Measurements from ENCODE around the gene TIFAB. TPM values are rescaled to one million over a fixed set of nuclear protein-coding genes. Genes with fewer than 3 reads are reported as not detected.

Gene TIFAB
- total RNA-seq, 1 donor from 2014 or later, result not detected

GRCh38 chr5:135430135-135430437 is 22.1 kb downstream of the TIFAB start:
- no peak for DNase-seq (ENCODE audit: low spot score)
- Mint-ChIP-seq H3K4me3 (ENCODE audit: low read depth) (no peak overlapping the region), H3K27me3 (ENCODE audit: low read depth) (peaks cover 14% of the 10 kb centered on the region), H3K36me3 (ENCODE audit: low read depth) (no peaks in the 10 kb centered on the region), H3K9me3 (peaks cover 9% of the 10 kb centered on the region), H3K27ac (no peak overlapping the region), H3K4me1 (ENCODE audit: low read depth) (peaks cover 7% of the 10 kb centered on the region)
- intact Hi-C loops (cut with micrococcal nuclease), result no loop called here

GRCh38 chr5:135429301-135430134 is 22.6 kb downstream of the TIFAB start:
- H3K4me1 Mint-ChIP-seq (ENCODE audit: low read depth), result peaks cover 7% of the 10 kb centered on the region
- peaks cover 11% of the 10 kb centered on the region for H3K27me3 Mint-ChIP-seq (ENCODE audit: low read depth)
- no peaks in the 10 kb centered on the region for H3K36me3 Mint-ChIP-seq (ENCODE audit: low read depth)
- H3K9me3 Mint-ChIP-seq, result peaks cover 9% of the 10 kb centered on the region
- H3K4me3 Mint-ChIP-seq (ENCODE audit: low read depth), result no peak overlapping the region
- no peak for DNase-seq (ENCODE audit: low spot score)
- intact Hi-C loops (cut with micrococcal nuclease), result no loop called here
- no peak overlapping the region for H3K27ac Mint-ChIP-seq

- Mint-ChIP-seq H3K27ac (no peak overlapping the region), H3K4me3 (ENCODE audit: low read depth) (no peak overlapping the region), H3K36me3 (ENCODE audit: low read depth) (no peaks in the 10 kb centered on the region), H3K27me3 (ENCODE audit: low read depth) (peaks cover 7% of the 10 kb centered on the region), H3K4me1 (ENCODE audit: low read depth) (peaks cover 9% of the 10 kb centered on the region), H3K9me3 (peaks cover 9% of the 10 kb centered on the region)
- DNase-seq (ENCODE audit: low spot score), result no peak
- intact Hi-C loops (cut with micrococcal nuclease), result no loop called here
Observed at GRCh38 chr5:135428586-135428985, 23.6 kb downstream of the TIFAB start.

- peak; percentile 19 for DNase-seq (ENCODE audit: low spot score)
- intact Hi-C loops (cut with micrococcal nuclease), result loop anchor here (2.0 kb wide), 1 partner anchor 28 kb away; the partner anchor contains the start of gene MACROH2A1
- peaks cover 11% of the 10 kb centered on the region for H3K27me3 Mint-ChIP-seq (ENCODE audit: low read depth)
- peaks cover 9% of the 10 kb centered on the region for H3K4me1 Mint-ChIP-seq (ENCODE audit: low read depth)
- H3K4me3 Mint-ChIP-seq (ENCODE audit: low read depth), result no peak overlapping the region
- no peaks in the 10 kb centered on the region for H3K36me3 Mint-ChIP-seq (ENCODE audit: low read depth)
- peak overlapping the region; percentile 38 for H3K27ac Mint-ChIP-seq
- peaks cover 9% of the 10 kb centered on the region for H3K9me3 Mint-ChIP-seq
Observed at GRCh38 chr5:135426102-135427082, 25.8 kb downstream of the TIFAB start.

GRCh38 chr5:135425641-135426040 is 26.5 kb downstream of the TIFAB start:
- peaks cover 9% of the 10 kb centered on the region for H3K4me1 Mint-ChIP-seq (ENCODE audit: low read depth)

GRCh38 chr5:135423846-135424168 is 28.3 kb downstream of the TIFAB start:
- H3K4me3 Mint-ChIP-seq (ENCODE audit: low read depth), result no peak overlapping the region
- H3K27ac Mint-ChIP-seq, result no peak overlapping the region
- peaks cover 31% of the 10 kb centered on the region for H3K27me3 Mint-ChIP-seq (ENCODE audit: low read depth)
- DNase-seq (ENCODE audit: low spot score), result no peak
- no peaks in the 10 kb centered on the region for H3K36me3 Mint-ChIP-seq (ENCODE audit: low read depth)
- intact Hi-C loops (cut with micrococcal nuclease), result no loop called here
- peaks cover 9% of the 10 kb centered on the region for H3K4me1 Mint-ChIP-seq (ENCODE audit: low read depth)
- peaks cover 6% of the 10 kb centered on the region for H3K9me3 Mint-ChIP-seq

More at GRCh38 chr5:135425641-135426040, 26.5 kb downstream of the TIFAB start:
- H3K36me3 Mint-ChIP-seq (ENCODE audit: low read depth), result no peaks in the 10 kb centered on the region
- peaks cover 9% of the 10 kb centered on the region for H3K9me3 Mint-ChIP-seq
- H3K4me3 Mint-ChIP-seq (ENCODE audit: low read depth), result no peak overlapping the region
- intact Hi-C loops (cut with micrococcal nuclease), result loop anchor here (2.0 kb wide), 1 partner anchor 27 kb away; the partner anchor contains the start of gene MACROH2A1
- H3K27ac Mint-ChIP-seq, result peak overlapping the region; percentile 38
- DNase-seq (ENCODE audit: low spot score), result no peak
- H3K27me3 Mint-ChIP-seq (ENCODE audit: low read depth), result peaks cover 17% of the 10 kb centered on the region

- Mint-ChIP-seq H3K9me3 (peaks cover 1% of the 10 kb centered on the region), H3K27ac (no peak overlapping the region), H3K36me3 (ENCODE audit: low read depth) (no peaks in the 10 kb centered on the region), H3K27me3 (ENCODE audit: low read depth) (peaks cover 33% of the 10 kb centered on the region), H3K4me1 (ENCODE audit: low read depth) (peaks cover 9% of the 10 kb centered on the region), H3K4me3 (ENCODE audit: low read depth) (no peak overlapping the region)
- no peak for DNase-seq (ENCODE audit: low spot score)
- intact Hi-C loops (cut with micrococcal nuclease), result no loop called here
Observed at GRCh38 chr5:135423146-135423845, 28.9 kb downstream of the TIFAB start.

- Mint-ChIP-seq H3K4me3 (ENCODE audit: low read depth) (no peak overlapping the region), H3K27ac (no peak overlapping the region), H3K36me3 (ENCODE audit: low read depth) (no peaks in the 10 kb centered on the region), H3K27me3 (ENCODE audit: low read depth) (peaks cover 37% of the 10 kb centered on the region), H3K9me3 (no peaks in the 10 kb centered on the region), H3K4me1 (ENCODE audit: low read depth) (peaks cover 9% of the 10 kb centered on the region)
- no peak for DNase-seq (ENCODE audit: low spot score)
- intact Hi-C loops (cut with micrococcal nuclease), result no loop called here
Observed at GRCh38 chr5:135422419-135422818, 29.7 kb downstream of the TIFAB start.

GRCh38 chr5:135417083-135417482 is 35.1 kb downstream of the TIFAB start:
- peaks cover 69% of the 10 kb centered on the region for H3K27me3 Mint-ChIP-seq (ENCODE audit: low read depth)
- no peaks in the 10 kb centered on the region for H3K9me3 Mint-ChIP-seq
- no peaks in the 10 kb centered on the region for H3K4me1 Mint-ChIP-seq (ENCODE audit: low read depth)
- H3K4me3 Mint-ChIP-seq (ENCODE audit: low read depth), result no peak overlapping the region
- intact Hi-C loops (cut with micrococcal nuclease), result no loop called here
- H3K27ac Mint-ChIP-seq, result no peak overlapping the region
- DNase-seq (ENCODE audit: low spot score), result no peak
- H3K36me3 Mint-ChIP-seq (ENCODE audit: low read depth), result no peaks in the 10 kb centered on the region

- intact Hi-C loops (cut with micrococcal nuclease), result no loop called here
- peaks cover 5% of the 10 kb centered on the region for H3K9me3 Mint-ChIP-seq
- no peaks in the 10 kb centered on the region for H3K36me3 Mint-ChIP-seq (ENCODE audit: low read depth)
- no peak overlapping the region for H3K4me3 Mint-ChIP-seq (ENCODE audit: low read depth)
- no peak overlapping the region for H3K27ac Mint-ChIP-seq
- peaks cover 27% of the 10 kb centered on the region for H3K27me3 Mint-ChIP-seq (ENCODE audit: low read depth)
- no peak for DNase-seq (ENCODE audit: low spot score)
- peaks cover 2% of the 10 kb centered on the region for H3K4me1 Mint-ChIP-seq (ENCODE audit: low read depth)
Observed at GRCh38 chr5:135405082-135405481, 47.1 kb downstream of the TIFAB start.

- H3K9me3 Mint-ChIP-seq, result peaks cover 5% of the 10 kb centered on the region
- H3K36me3 Mint-ChIP-seq (ENCODE audit: low read depth), result peaks cover 12% of the 10 kb centered on the region
- intact Hi-C loops (cut with micrococcal nuclease), result no loop called here
- DNase-seq (ENCODE audit: low spot score), result no peak
- H3K27ac Mint-ChIP-seq, result no peak overlapping the region
- H3K4me3 Mint-ChIP-seq (ENCODE audit: low read depth), result no peak overlapping the region
- H3K27me3 Mint-ChIP-seq (ENCODE audit: low read depth), result peaks cover 22% of the 10 kb centered on the region
- H3K4me1 Mint-ChIP-seq (ENCODE audit: low read depth), result peaks cover 17% of the 10 kb centered on the region
Observed at GRCh38 chr5:135402031-135402430, 50.1 kb downstream of the TIFAB start.

GRCh38 chr5:135400866-135401265 is 51.3 kb downstream of the TIFAB start:
- Mint-ChIP-seq H3K4me1 (ENCODE audit: low read depth) (peaks cover 28% of the 10 kb centered on the region), H3K36me3 (ENCODE audit: low read depth) (peaks cover 18% of the 10 kb centered on the region), H3K4me3 (ENCODE audit: low read depth) (peak overlapping the region; percentile 34), H3K27me3 (ENCODE audit: low read depth) (peaks cover 13% of the 10 kb centered on the region), H3K9me3 (peaks cover 5% of the 10 kb centered on the region), H3K27ac (peak overlapping the region; percentile 42)
- intact Hi-C loops (cut with micrococcal nuclease), result no loop called here
- no peak for DNase-seq (ENCODE audit: low spot score)
